Neural progenitor cell (in vitro differentiated cells): ENCODE results near the gene SDK2.

ENCODE experiments used
- CTCF ChIP-seq: fragments of 200-600 bp; sonication (generic); IDR thresholded peaks from 2 replicates; pipeline ENCODE4 v1.5.1; 2017; ENCODE audit warnings: antibody characterized with exemption, mild to moderate bottlenecking
- EZH2phosphoT487 ChIP-seq: fragments of 200-600 bp; sonication (generic); IDR thresholded peaks from 2 replicates; pipeline ENCODE4 v1.6.1; 2017; ENCODE audit warnings: antibody characterized with exemption

- no peak for TF ChIP-seq CTCF
- TF ChIP-seq EZH2phosphoT487, result no peak
These were observed 306.2 kb downstream of the SDK2 start for GRCh38 chr17:73338050-73338521.
